Measurements from ENCODE around the gene SPINT3.

SPINT3 gene

DNA sequence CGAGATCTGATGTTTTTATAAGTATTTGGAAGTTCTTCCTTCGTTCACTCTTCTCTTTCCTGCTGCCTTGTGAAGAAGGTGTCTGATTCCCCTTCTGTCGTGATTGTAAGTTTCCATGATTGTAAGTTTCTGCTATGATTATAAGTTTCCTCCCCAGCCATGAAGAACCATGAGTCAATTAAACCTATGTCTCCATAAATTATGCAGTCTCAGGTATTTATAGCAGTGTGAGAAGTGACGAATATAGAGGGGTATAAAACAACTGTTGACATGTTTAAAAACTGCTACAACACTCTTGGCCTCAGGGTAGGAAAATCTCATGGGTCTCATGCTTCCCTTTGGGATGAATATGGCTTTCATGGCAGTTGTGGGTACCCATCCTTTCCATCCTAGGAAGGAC lies 51.7 kb downstream of the SPINT3 start:
- no peak overlapping the region for H3K4me3 ChIP-seq (ENCODE audit: low read depth, low read length)
- no peak for DNase-seq (ENCODE audit: low read depth)
- TF ChIP-seq CTCF (IDR thresholded peaks at IDR 0.05; ENCODE audit: low read depth, low read length, missing control alignments), result no peak

- no peak for TF ChIP-seq CTCF (IDR thresholded peaks at IDR 0.05; ENCODE audit: low read depth, low read length, missing control alignments)
- DNase-seq (ENCODE audit: low read depth), result no peak
- H3K4me3 ChIP-seq (ENCODE audit: low read depth, low read length), result no peak overlapping the region
These were observed 52.5 kb downstream of the SPINT3 start for GRCh38 chr20:45462711-45463509.
